PFSK-1 (cell line): ENCODE results near the gene WDR48.

Experiments
- POLR2AphosphoS5 ChIP-seq: IDR thresholded peaks from 2 replicates; pipeline ENCODE4 v1.6.1; 2012; ENCODE audit warnings: low read depth, mild to moderate bottlenecking, control low read depth, low read length, moderate library complexity
- REST ChIP-seq, 2 experiments: IDR thresholded peaks; 2 replicates each; pipeline versions ENCODE4 v1.6.1 to v1.8.0; 2011 to 2012; ENCODE audit warnings: low read depth in 2 of 2, low read length in 2 of 2, control low read depth in 1 of 2, inconsistent platforms in 1 of 2, mild to moderate bottlenecking in 1 of 2, moderate library complexity in 1 of 2; ENCODE audit not compliant: insufficient read depth in 1 of 2
- SIN3A ChIP-seq: IDR thresholded peaks from 2 replicates; pipeline ENCODE4 v1.6.1; 2012; ENCODE audit warnings: mild to moderate bottlenecking, low read length, moderate library complexity, borderline replicate concordance; ENCODE audit not compliant: insufficient read depth

GRCh38 chr3:39021465-39022285 is 30.1 kb upstream of the WDR48 start:
- TF ChIP-seq POLR2AphosphoS5 (no peak), REST (IDR thresholded peaks at IDR 0.05; ENCODE audit: insufficient read depth in 1 of 2, low read depth in 2 of 2, low read length in 2 of 2) (no peak), SIN3A (no peak)
